HCT116 (cell line): Measurements from ENCODE around the gene EIF3A. TPM values are rescaled to one million over a fixed set of nuclear protein-coding genes. Genes with fewer than 3 reads are reported as not detected.

Source experiments
- ATAC-seq: fragments of 200-7000 bp; cut with Tn5 transposase; 2 replicates; pipeline ENCODE4 v1.9.1; 2020; ENCODE audit warnings: mild to moderate bottlenecking, moderate library complexity
- BruUV-seq: library from RNA; stranded (reverse); fragments of 400-500 nt; replicated peaks from 2 replicates; lab custom pipeline; 2021; lab: Mats Ljungman, UMichigan
- CTCF ChIA-PET: fragments of 300-600 bp; sonication (Branson Sonifier 250); formaldehyde crosslinking; loops from one replicate; lab custom pipeline; 2021; ENCODE audit warnings: antibody characterized with exemption; lab: Charles Lee
- POLR2A ChIA-PET: fragments of 300-600, 350-600 bp; sonication (Branson Sonifier 250); formaldehyde crosslinking; loops from one replicate; lab custom pipeline; 2021; ENCODE audit warnings: antibody characterized with exemption; lab: Charles Lee
- RAD21 ChIA-PET, 2 experiments: fragments of 300-600 bp; sonication (Branson Sonifier 250); formaldehyde crosslinking; loops; one replicate each; lab custom pipeline; 2023; ENCODE audit warnings: low total read pairs in 2 of 2; ENCODE audit not compliant: uncharacterized antibody in 2 of 2, unreplicated experiment in 2 of 2, low non-redundant PET in 1 of 2; lab: Charles Lee
- DNase-seq: peaks from one replicate; pipeline ENCODE4 v3.0.0-alpha.2; 2010; ENCODE audit warnings: low read depth, low spot score
- H2AFZ ChIP-seq: fragments of 200-600 bp; shearing (Covaris generic), sonication (generic); 2 replicates; pipeline ENCODE4 v1.6.1; 2017; ENCODE audit warnings: low read depth, mixed run types, mixed read lengths, antibody characterized with exemption, low read length; ENCODE audit not compliant: poor library complexity, severe bottlenecking
- H3K27ac ChIP-seq: 2 replicates; pipeline ENCODE4 v1.5.1; 2012; ENCODE audit warnings: low read depth, low read length
- H3K27me3 ChIP-seq: fragments of 200-600 bp; sonication (generic); 2 replicates; pipeline ENCODE4 v1.6.1; 2016; ENCODE audit warnings: mixed run types, low read length, mixed read lengths; ENCODE audit not compliant: insufficient read depth
- H3K36me3 ChIP-seq, 2 experiments: fragments of 200-500 bp in 1 of 2; fragments of 200-600 bp in 1 of 2; sonication (Bioruptor generic) in 1 of 2; sonication (generic) in 1 of 2; 2 replicates each; pipeline versions ENCODE4 v1.5.1 to v1.6.1; 2014 to 2016; ENCODE audit warnings: low read length in 2 of 2, inconsistent platforms in 1 of 2, mixed read lengths in 1 of 2, mixed run types in 1 of 2; ENCODE audit not compliant: insufficient read depth in 2 of 2, control insufficient read depth in 1 of 2
- H3K4me1 ChIP-seq, 2 experiments: fragments of 200-600 bp in 1 of 2; sonication (generic) in 1 of 2; 2 replicates each; pipeline versions ENCODE4 v1.5.1 to v1.6.1; 2012 to 2017; ENCODE audit warnings: low read length in 2 of 2, inconsistent platforms in 1 of 2, mild to moderate bottlenecking in 1 of 2, mixed read lengths in 1 of 2, mixed run types in 1 of 2, moderate library complexity in 1 of 2; ENCODE audit not compliant: insufficient read depth in 2 of 2, control insufficient read depth in 1 of 2
- H3K4me2 ChIP-seq: fragments of 200-600 bp; sonication (generic); 2 replicates; pipeline ENCODE4 v1.6.1; 2017; ENCODE audit warnings: mixed run types, low read length, mixed read lengths
- H3K4me3 ChIP-seq, 2 experiments: fragments of 200-600 bp in 1 of 2; sonication (generic) in 1 of 2; replicated peaks in 1 of 2; 2 replicates each; pipeline ENCODE4 v1.5.1; 2011 to 2016; ENCODE audit warnings: low read length in 2 of 2, control low read depth in 1 of 2, low read depth in 1 of 2, mild to moderate bottlenecking in 1 of 2, mixed read lengths in 1 of 2, mixed run types in 1 of 2
- H3K79me2 ChIP-seq: fragments of 200-600 bp; sonication (generic); 2 replicates; pipeline ENCODE4 v1.6.1; 2017; ENCODE audit warnings: mild to moderate bottlenecking, mixed run types, low read length, moderate library complexity, mixed read lengths; ENCODE audit not compliant: insufficient read depth
- H3K9ac ChIP-seq: fragments of 200-600 bp; sonication (generic); 2 replicates; pipeline ENCODE4 v1.6.1; 2016; ENCODE audit warnings: low read length, mixed read lengths
- H3K9me2 ChIP-seq: fragments of 200-600 bp; sonication (generic), shearing (Covaris generic); 2 replicates; pipeline ENCODE4 v1.6.1; 2017; ENCODE audit warnings: mixed run types, mild to moderate bottlenecking, moderate library complexity; ENCODE audit not compliant: insufficient read depth
- H3K9me3 ChIP-seq, 2 experiments: fragments of 200-500 bp in 1 of 2; fragments of 200-600 bp in 1 of 2; sonication (Bioruptor generic) in 1 of 2; sonication (generic) in 1 of 2; 2 replicates each; pipeline ENCODE4 v1.6.1; 2014 to 2017; ENCODE audit warnings: low read length in 2 of 2, mixed read lengths in 2 of 2, inconsistent platforms in 1 of 2, low read depth in 1 of 2, mild to moderate bottlenecking in 1 of 2, mixed run types in 1 of 2, moderate library complexity in 1 of 2; ENCODE audit not compliant: control insufficient read depth in 1 of 2, insufficient read depth in 1 of 2
- H4K20me1 ChIP-seq: fragments of 200-600 bp; sonication (generic), shearing (Covaris generic); 2 replicates; pipeline ENCODE4 v1.6.1; 2017; ENCODE audit warnings: mixed run types, mild to moderate bottlenecking, moderate library complexity; ENCODE audit not compliant: insufficient read depth
- SIN3A ChIP-seq: IDR thresholded peaks from 2 replicates; pipeline ENCODE4 v1.6.1; 2012; ENCODE audit warnings: low read depth
- SP1 ChIP-seq: IDR thresholded peaks from 2 replicates; pipeline ENCODE4 v1.6.1; 2012; ENCODE audit warnings: low read depth
- YY1 ChIP-seq: IDR thresholded peaks from 2 replicates; pipeline ENCODE4 v1.6.1; 2011; ENCODE audit warnings: low read length, low read depth, moderate library complexity, mild to moderate bottlenecking; ENCODE audit not compliant: insufficient replicate concordance; ENCODE audit errors: extremely low read depth
- intact Hi-C: fragments of 100-400 bp; cut with micrococcal nuclease; formaldehyde crosslinking; loops from 2 replicates; pipeline ENCODE4 v1.10.0; 2022
- total RNA-seq: library from RNA; stranded (reverse); gene quantifications from one replicate; pipeline ENCODE4 v1.2.1, GENCODE V29; 2021; ENCODE audit not compliant: unreplicated experiment
- TF ChIP-seq, protein P1 (sequence below): IDR thresholded peaks from 2 replicates; pipeline ENCODE4 v1.6.1; 2011; ENCODE audit warnings: mild to moderate bottlenecking, low read length, moderate library complexity; ENCODE audit not compliant: insufficient replicate concordance; ENCODE audit errors: extremely low read depth

Gene EIF3A
- total RNA-seq, 1 experiment from 2014 or later = 271 TPM

GRCh38 chr10:118998183-118998582, 82.4 kb downstream of the EIF3A start:
- no peak for TF ChIP-seq YY1
- H3K4me1 ChIP-seq = peaks cover 0 to 2% of the 10 kb centered on the region in 2 experiments; a peak in 1 of 4 replicates
- ATAC-seq (no peak), DNase-seq (no peak)
- ChIA-PET CTCF (no interaction called here), RAD21 (no interaction called here), POLR2A (no interaction called here)
- no TSS peak for BruUV-seq
- H2AFZ ChIP-seq = no peak overlapping the region
- H3K9ac ChIP-seq = no peak overlapping the region
- H3K4me3 ChIP-seq = no peak overlapping the region
- no peak overlapping the region for H3K4me2 ChIP-seq
- no peaks in the 10 kb centered on the region for H3K9me3 ChIP-seq
- no peaks in the 10 kb centered on the region for H3K27me3 ChIP-seq
- intact Hi-C loops = no loop called here
- H4K20me1 ChIP-seq = no peaks in the 10 kb centered on the region
- H3K9me2 ChIP-seq = no peaks in the 10 kb centered on the region
- no peaks in the 10 kb centered on the region for H3K36me3 ChIP-seq
- no peak overlapping the region for H3K27ac ChIP-seq
- no peaks in the 10 kb centered on the region for H3K79me2 ChIP-seq

DNA sequence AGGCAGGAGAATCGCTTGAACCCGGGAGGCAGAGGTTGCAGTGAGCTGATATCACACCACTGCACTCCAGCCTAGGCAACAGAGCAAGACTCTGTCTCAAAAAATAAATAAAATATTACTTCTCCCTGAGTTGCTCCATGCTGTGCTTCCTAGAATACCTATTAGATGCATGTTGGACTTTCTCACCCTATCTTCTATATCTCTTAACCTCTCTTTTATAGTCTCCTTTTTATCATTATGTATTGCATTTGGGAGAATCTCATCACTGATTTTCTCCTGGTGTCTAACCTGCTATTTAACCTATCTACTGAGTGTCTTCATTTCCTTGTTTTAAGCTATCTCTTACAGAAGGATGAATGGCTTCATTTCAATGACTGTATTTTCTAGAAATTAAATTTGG, 83.2 kb downstream of the EIF3A start:
- no TSS peak for BruUV-seq
- H3K27me3 ChIP-seq = no peaks in the 10 kb centered on the region
- H3K4me3 ChIP-seq = no peak overlapping the region
- H3K9me2 ChIP-seq = no peaks in the 10 kb centered on the region
- no peak for DNase-seq
- no peak overlapping the region for H3K4me2 ChIP-seq
- ChIA-PET POLR2A (no interaction called here), CTCF (no interaction called here), RAD21 (no interaction called here)
- TF ChIP-seq SIN3A = no peak
- no peak for TF ChIP-seq SP1
- TF ChIP-seq, protein P1, sequence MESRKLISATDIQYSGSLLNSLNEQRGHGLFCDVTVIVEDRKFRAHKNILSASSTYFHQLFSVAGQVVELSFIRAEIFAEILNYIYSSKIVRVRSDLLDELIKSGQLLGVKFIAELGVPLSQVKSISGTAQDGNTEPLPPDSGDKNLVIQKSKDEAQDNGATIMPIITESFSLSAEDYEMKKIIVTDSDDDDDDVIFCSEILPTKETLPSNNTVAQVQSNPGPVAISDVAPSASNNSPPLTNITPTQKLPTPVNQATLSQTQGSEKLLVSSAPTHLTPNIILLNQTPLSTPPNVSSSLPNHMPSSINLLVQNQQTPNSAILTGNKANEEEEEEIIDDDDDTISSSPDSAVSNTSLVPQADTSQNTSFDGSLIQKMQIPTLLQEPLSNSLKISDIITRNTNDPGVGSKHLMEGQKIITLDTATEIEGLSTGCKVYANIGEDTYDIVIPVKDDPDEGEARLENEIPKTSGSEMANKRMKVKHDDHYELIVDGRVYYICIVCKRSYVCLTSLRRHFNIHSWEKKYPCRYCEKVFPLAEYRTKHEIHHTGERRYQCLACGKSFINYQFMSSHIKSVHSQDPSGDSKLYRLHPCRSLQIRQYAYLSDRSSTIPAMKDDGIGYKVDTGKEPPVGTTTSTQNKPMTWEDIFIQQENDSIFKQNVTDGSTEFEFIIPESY = no peak
- no peaks in the 10 kb centered on the region for H3K9me3 ChIP-seq
- H4K20me1 ChIP-seq = no peaks in the 10 kb centered on the region
- no peak overlapping the region for H2AFZ ChIP-seq
- H3K79me2 ChIP-seq = no peaks in the 10 kb centered on the region
- no peak overlapping the region for H3K27ac ChIP-seq
- H3K9ac ChIP-seq = no peak overlapping the region
- intact Hi-C loops = no loop called here
- ATAC-seq = no peak
- no peaks in the 10 kb centered on the region for H3K36me3 ChIP-seq
- H3K4me1 ChIP-seq = no peaks in the 10 kb centered on the region
